ENCODE data around the gene ZNF644. TPM values are rescaled to one million over a fixed set of nuclear protein-coding genes. Genes with fewer than 3 reads are reported as not detected.

Gene ZNF644
- polyA plus RNA-seq, 3 donors, result 7.0 to 22.2 (median 17.6) TPM

GRCh38 chr1:91026320-91026719 is 4.5 kb upstream of the ZNF644 start:
- Histone ChIP-seq H3K79me2 (ENCODE audit: insufficient read depth, low read length) (peaks cover 14% of the 10 kb centered on the region), H2AFZ (ENCODE audit: insufficient read depth, low read depth, low read length, poor library complexity, severe bottlenecking) (no peak overlapping the region), H3K4me2 (replicated peaks; ENCODE audit: extremely low read depth, low read length, poor library complexity, severe bottlenecking) (no peak overlapping the region), H3K4me1 (ENCODE audit: control insufficient read depth in 1 of 2, insufficient read depth in 2 of 2, low read length in 2 of 2) (peaks cover 12 to 20% of the 10 kb centered on the region in 2 donors), H3K27ac (ENCODE audit: low read depth in 1 of 2, low read length in 2 of 2) (no peak overlapping the region), H3K36me3 (replicated peaks in 1 of 2; ENCODE audit: control insufficient read depth in 1 of 2, insufficient read depth in 2 of 2, low read length in 2 of 2) (no peaks in the 10 kb centered on the region), H3K27me3 (ENCODE audit: control insufficient read depth in 2 of 2, insufficient read depth in 2 of 2, low read length in 2 of 2) (no peaks in the 10 kb centered on the region), H3K4me3 (replicated peaks in 1 of 3; ENCODE audit: low read depth in 2 of 3, low read length in 3 of 3) (no peak overlapping the region), H3K9ac (ENCODE audit: insufficient read depth, low read length, poor library complexity, severe bottlenecking) (no peak overlapping the region), H3K9me3 (replicated peaks in 1 of 2; ENCODE audit: control insufficient read depth in 1 of 2, insufficient read depth in 1 of 2, low read length in 2 of 2) (no peaks in the 10 kb centered on the region), H4K20me1 (ENCODE audit: insufficient read depth, low read length) (no peaks in the 10 kb centered on the region)
- TF ChIP-seq CTCF (IDR thresholded peaks at IDR 0.05), result no peak
- no peak for DNase-seq
- Mint-ChIP-seq H3K4me1 (peaks cover 25% of the 10 kb centered on the region), H3K36me3 (no peaks in the 10 kb centered on the region), H3K9me3 (no peaks in the 10 kb centered on the region), H3K4me3 (no peak overlapping the region), H3K27ac (no peak overlapping the region), H3K27me3 (ENCODE audit: low read depth in 3 of 3) (peaks cover 0 to 4% (median 1%) of the 10 kb centered on the region in 3 donors)
- WGBS (ENCODE audit: insufficient coverage), result 86% methylated on average over 2 of the region's 4 CpGs
- intact Hi-C loops (cut with micrococcal nuclease), result no loop called here

GRCh38 chr1:91024481-91025119 is 2.8 kb upstream of the ZNF644 start:
- intact Hi-C loops (cut with micrococcal nuclease), result no loop called here
- Histone ChIP-seq H3K27me3 (ENCODE audit: control insufficient read depth in 2 of 2, insufficient read depth in 2 of 2, low read length in 2 of 2) (no peaks in the 10 kb centered on the region), H3K9me3 (replicated peaks in 1 of 2; ENCODE audit: control insufficient read depth in 1 of 2, insufficient read depth in 1 of 2, low read length in 2 of 2) (no peaks in the 10 kb centered on the region), H3K9ac (ENCODE audit: insufficient read depth, low read length, poor library complexity, severe bottlenecking) (no peak overlapping the region), H4K20me1 (ENCODE audit: insufficient read depth, low read length) (peaks cover 6% of the 10 kb centered on the region), H3K4me3 (replicated peaks in 1 of 3; ENCODE audit: low read depth in 2 of 3, low read length in 3 of 3) (no peak overlapping the region), H3K4me2 (replicated peaks; ENCODE audit: extremely low read depth, low read length, poor library complexity, severe bottlenecking) (no peak overlapping the region), H2AFZ (ENCODE audit: insufficient read depth, low read depth, low read length, poor library complexity, severe bottlenecking) (peak overlapping the region; percentile 30), H3K4me1 (ENCODE audit: control insufficient read depth in 1 of 2, insufficient read depth in 2 of 2, low read length in 2 of 2) (peaks cover 23 to 36% of the 10 kb centered on the region in 2 donors), H3K36me3 (replicated peaks in 1 of 2; ENCODE audit: control insufficient read depth in 1 of 2, insufficient read depth in 2 of 2, low read length in 2 of 2) (no peaks in the 10 kb centered on the region), H3K27ac (ENCODE audit: low read depth in 1 of 2, low read length in 2 of 2) (no peak overlapping the region), H3K79me2 (ENCODE audit: insufficient read depth, low read length) (peaks cover 31% of the 10 kb centered on the region)
- Mint-ChIP-seq H3K27ac (peak overlapping the region in 4 of 7 donors; percentile 2 to 43 (median 6)), H3K4me3 (no peak overlapping the region), H3K36me3 (peaks cover 0 to 3% of the 10 kb centered on the region in 2 donors), H3K4me1 (peaks cover 34% of the 10 kb centered on the region), H3K9me3 (no peaks in the 10 kb centered on the region), H3K27me3 (ENCODE audit: low read depth in 3 of 3) (peaks cover 0 to 4% (median 1%) of the 10 kb centered on the region in 3 donors)
- peak in 1 of 3 donors; percentile 34 for DNase-seq
- 13% methylated on average over 1 of the region's 3 CpGs for WGBS (ENCODE audit: insufficient coverage)
- no peak for TF ChIP-seq CTCF (IDR thresholded peaks at IDR 0.05)

Measured in CD14-positive monocyte (primary cell).